Lung (tissue), 12 donors: ENCODE measurements around the gene NSUN5. TPM values are rescaled to one million over a fixed set of nuclear protein-coding genes. Genes with fewer than 3 reads are reported as not detected.

Source experiments
- ATAC-seq: fragments of 200-7000 bp; cut with Tn5 transposase; one replicate; pipeline ENCODE4 v1.9.1; 2020; ENCODE audit warnings: moderate number of reproducible peaks; ENCODE audit not compliant: insufficient read depth, low FRiP score
- DNase-seq, 3 donors: peaks; one replicate each; pipeline ENCODE4 v3.0.0-alpha.2; 2013 to 2017
- H3K27ac ChIP-seq, 2 donors: one replicate each; pipeline ENCODE4 v1.5.1; 2013; ENCODE audit warnings: mild to moderate bottlenecking in 2 of 2, moderate library complexity in 2 of 2, control low read depth in 1 of 2, inconsistent platforms in 1 of 2, low read depth in 1 of 2, low read length in 1 of 2
- H3K27me3 ChIP-seq, 3 donors: one replicate each; pipeline ENCODE4 v1.5.1; 2013; ENCODE audit warnings: low read length in 2 of 3; ENCODE audit not compliant: control insufficient read depth in 3 of 3, insufficient read depth in 3 of 3
- H3K36me3 ChIP-seq, 4 donors: one replicate each; pipeline ENCODE4 v1.5.1; 2013; ENCODE audit warnings: low read length in 4 of 4, mild to moderate bottlenecking in 1 of 4, moderate library complexity in 1 of 4; ENCODE audit not compliant: control insufficient read depth in 4 of 4, insufficient read depth in 4 of 4
- H3K4me1 ChIP-seq, 5 donors: one replicate each; pipeline ENCODE4 v1.5.1; 2013; ENCODE audit warnings: low read length in 5 of 5, mild to moderate bottlenecking in 2 of 5, moderate library complexity in 1 of 5; ENCODE audit not compliant: control insufficient read depth in 5 of 5, insufficient read depth in 5 of 5
- H3K4me3 ChIP-seq: one replicate; pipeline ENCODE4 v1.5.1; 2013; ENCODE audit warnings: mild to moderate bottlenecking, control low read depth, moderate library complexity
- H3K9ac ChIP-seq, 2 donors: one replicate each; pipeline ENCODE4 v1.5.1; 2013; ENCODE audit warnings: low read length in 2 of 2, control low read depth in 1 of 2; ENCODE audit not compliant: insufficient read depth in 1 of 2
- H3K9me3 ChIP-seq, 4 donors: one replicate each; pipeline ENCODE4 v1.5.1; 2013; ENCODE audit warnings: low read length in 3 of 4, mild to moderate bottlenecking in 1 of 4, moderate library complexity in 1 of 4; ENCODE audit not compliant: control insufficient read depth in 4 of 4, insufficient read depth in 3 of 4
- WGBS, 2 donors: extraction: QIAGEN DNeasy Blood & Tissue Kit; methylation state at CpG; one replicate each; pipeline ENCODE4 v1.1.7; 2013; 5-methylcytosine and 5-hydroxymethylcytosine counted together
- polyA plus RNA-seq, 2 donors: library from polyadenylated mRNA; stranded (reverse); fragments of 200-250 nt; gene quantifications; one replicate each; pipeline ENCODE4 v1.2.1, GENCODE V29; 2013
- total RNA-seq, 2 donors: library from RNA; depleted of rRNA in 1 of 2; stranded (reverse); fragments of >200 nt in 1 of 2; gene quantifications; one replicate each; pipeline ENCODE4 v1.2.1, GENCODE V29; 2014 to 2021
- TF ChIP-seq, protein P1 (sequence below): IDR thresholded peaks from 2 replicates; pipeline ENCODE4 v1.5.1; 2012; ENCODE audit warnings: mild to moderate bottlenecking; ENCODE audit errors: control extremely low read depth, extremely low read depth
- donor health status: control.
- donor health status: control.
- donor health status: Bipolar disorder and iron deficiency.
- donor health status: healthy.
- donor health status: DM: yes; HTN: yes; CAD: no.

NSUN5 gene
- total and polyA plus RNA-seq, 4 donors = 14.9 to 35.3 (median 27.8) TPM

DNA sequence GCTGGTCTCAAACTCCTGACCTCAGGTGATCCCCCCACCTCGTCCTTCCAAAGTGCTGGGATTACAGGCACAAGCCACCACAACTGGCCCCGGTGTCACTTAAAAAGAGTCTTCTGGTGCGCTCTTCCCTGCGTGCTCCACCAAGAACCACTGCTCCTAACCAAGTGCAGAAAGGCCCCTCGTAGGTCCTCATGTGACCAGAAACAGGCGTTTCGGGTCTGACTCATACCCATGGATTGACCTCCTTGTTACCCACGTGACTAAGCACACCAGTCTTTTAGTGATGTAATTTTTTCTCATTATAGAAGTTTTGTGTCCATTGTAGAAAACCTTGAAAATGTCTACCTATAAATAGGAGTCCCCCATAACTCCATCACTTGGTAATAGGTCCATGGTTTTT lies 33.3 kb upstream of the NSUN5 start:
- Histone ChIP-seq H3K27me3 (no peaks in the 10 kb centered on the region), H3K9me3 (no peaks in the 10 kb centered on the region), H3K36me3 (no peaks in the 10 kb centered on the region), H3K27ac (no peak overlapping the region), H3K4me1 (peaks cover 0 to 4% (median 0%) of the 10 kb centered on the region in 5 donors), H3K9ac (no peak overlapping the region), H3K4me3 (no peak overlapping the region)
- no peak for DNase-seq
- ATAC-seq = no peak
- TF ChIP-seq, protein P1, sequence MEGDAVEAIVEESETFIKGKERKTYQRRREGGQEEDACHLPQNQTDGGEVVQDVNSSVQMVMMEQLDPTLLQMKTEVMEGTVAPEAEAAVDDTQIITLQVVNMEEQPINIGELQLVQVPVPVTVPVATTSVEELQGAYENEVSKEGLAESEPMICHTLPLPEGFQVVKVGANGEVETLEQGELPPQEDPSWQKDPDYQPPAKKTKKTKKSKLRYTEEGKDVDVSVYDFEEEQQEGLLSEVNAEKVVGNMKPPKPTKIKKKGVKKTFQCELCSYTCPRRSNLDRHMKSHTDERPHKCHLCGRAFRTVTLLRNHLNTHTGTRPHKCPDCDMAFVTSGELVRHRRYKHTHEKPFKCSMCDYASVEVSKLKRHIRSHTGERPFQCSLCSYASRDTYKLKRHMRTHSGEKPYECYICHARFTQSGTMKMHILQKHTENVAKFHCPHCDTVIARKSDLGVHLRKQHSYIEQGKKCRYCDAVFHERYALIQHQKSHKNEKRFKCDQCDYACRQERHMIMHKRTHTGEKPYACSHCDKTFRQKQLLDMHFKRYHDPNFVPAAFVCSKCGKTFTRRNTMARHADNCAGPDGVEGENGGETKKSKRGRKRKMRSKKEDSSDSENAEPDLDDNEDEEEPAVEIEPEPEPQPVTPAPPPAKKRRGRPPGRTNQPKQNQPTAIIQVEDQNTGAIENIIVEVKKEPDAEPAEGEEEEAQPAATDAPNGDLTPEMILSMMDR = no peak
- WGBS, 2 donors = 63 to 65% methylated on average over 8 of the region's 8 CpGs

DNA sequence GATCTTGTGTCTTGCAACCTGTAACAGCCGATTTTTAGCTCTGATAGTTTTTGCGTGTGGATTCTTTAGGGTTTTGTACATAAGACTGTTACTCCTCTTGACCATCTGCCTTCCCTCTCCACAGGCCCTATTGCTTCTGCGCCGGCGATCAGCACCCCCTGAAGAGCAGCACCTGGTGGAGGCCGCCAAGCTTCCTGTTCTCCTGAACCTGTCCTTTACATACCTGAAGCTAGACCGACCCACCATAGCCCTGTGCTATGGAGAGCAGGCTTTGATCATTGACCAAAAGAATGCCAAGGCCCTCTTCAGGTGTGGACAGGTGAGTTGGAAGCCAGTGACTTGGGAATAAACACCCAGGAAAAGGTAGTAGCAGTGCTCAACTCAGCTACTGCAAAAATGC lies 31.9 kb upstream of the NSUN5 start:
- DNase-seq (no peak), ATAC-seq (no peak)
- WGBS, 2 donors = 80 to 89% methylated on average over 7 of the region's 7 CpGs
- no peak overlapping the region for H3K4me3 ChIP-seq
- no peaks in the 10 kb centered on the region for H3K36me3 ChIP-seq
- no peaks in the 10 kb centered on the region for H3K27me3 ChIP-seq
- H3K9me3 ChIP-seq = no peaks in the 10 kb centered on the region
- peaks cover 0 to 4% (median 0%) of the 10 kb centered on the region in 5 donors for H3K4me1 ChIP-seq
- no peak overlapping the region for H3K9ac ChIP-seq
- H3K27ac ChIP-seq = no peak overlapping the region
- TF ChIP-seq, protein P1 = no peak

GRCh38 chr7:73338321-73338720 lies 29.7 kb upstream of the NSUN5 start:
- Histone ChIP-seq H3K9me3 (no peaks in the 10 kb centered on the region), H3K36me3 (no peaks in the 10 kb centered on the region), H3K27ac (no peak overlapping the region), H3K27me3 (no peaks in the 10 kb centered on the region), H3K9ac (no peak overlapping the region), H3K4me1 (peaks cover 0 to 4% (median 0%) of the 10 kb centered on the region in 5 donors), H3K4me3 (no peak overlapping the region)
- TF ChIP-seq, protein P1 = no peak
- ATAC-seq (no peak), DNase-seq (peak; percentile 43 to 88 (median 75))
- 73 to 75% methylated on average over 10 of the region's 10 CpGs for WGBS, 2 donors

DNA sequence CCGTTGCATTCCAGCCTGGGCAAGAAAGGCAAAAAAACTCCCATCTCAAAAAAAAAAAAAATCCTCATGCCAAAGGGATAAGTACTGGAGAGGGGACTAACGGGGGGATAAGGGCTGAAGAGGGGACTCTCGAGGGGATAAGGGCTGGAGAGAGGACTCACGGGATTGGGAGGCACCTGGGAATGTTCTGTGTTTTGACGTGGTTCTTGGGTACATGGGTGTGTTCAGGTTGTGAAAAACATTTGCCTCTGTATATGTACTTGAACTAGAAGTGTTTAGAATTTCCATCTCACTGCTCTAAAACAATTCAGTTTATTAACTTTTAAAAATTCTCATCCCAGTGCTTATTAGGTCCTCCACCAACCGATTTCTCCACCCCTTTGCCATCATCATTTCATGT lies 23.8 kb upstream of the NSUN5 start:
- Histone ChIP-seq H3K36me3 (no peaks in the 10 kb centered on the region), H3K4me1 (peaks cover 0 to 7% (median 0%) of the 10 kb centered on the region in 5 donors), H3K9me3 (peaks cover 0 to 1% (median 0%) of the 10 kb centered on the region in 4 donors), H3K27me3 (no peaks in the 10 kb centered on the region), H3K27ac (no peak overlapping the region), H3K4me3 (no peak overlapping the region), H3K9ac (no peak overlapping the region)
- DNase-seq (no peak), ATAC-seq (no peak)
- WGBS, 2 donors = 65 to 69% methylated on average over 6 of the region's 6 CpGs
- TF ChIP-seq, protein P1 = no peak
